PC-9 (cell line): ENCODE measurements around the gene RNF20.

ENCODE experiments used
- EZH2 ChIP-seq: fragments of 200-600 bp; sonication (generic); IDR thresholded peaks from 2 replicates; pipeline ENCODE4 v1.8.0; 2017; ENCODE audit warnings: antibody characterized with exemption, low read depth
- TF ChIP-seq, protein P1 (sequence below): fragments of 200-600 bp; sonication (generic); conservative IDR thresholded peaks from 2 replicates; pipeline ENCODE4 v1.6.1; 2017; ENCODE audit warnings: mixed run types, antibody characterized with exemption, mild to moderate bottlenecking, moderate library complexity

DNA sequence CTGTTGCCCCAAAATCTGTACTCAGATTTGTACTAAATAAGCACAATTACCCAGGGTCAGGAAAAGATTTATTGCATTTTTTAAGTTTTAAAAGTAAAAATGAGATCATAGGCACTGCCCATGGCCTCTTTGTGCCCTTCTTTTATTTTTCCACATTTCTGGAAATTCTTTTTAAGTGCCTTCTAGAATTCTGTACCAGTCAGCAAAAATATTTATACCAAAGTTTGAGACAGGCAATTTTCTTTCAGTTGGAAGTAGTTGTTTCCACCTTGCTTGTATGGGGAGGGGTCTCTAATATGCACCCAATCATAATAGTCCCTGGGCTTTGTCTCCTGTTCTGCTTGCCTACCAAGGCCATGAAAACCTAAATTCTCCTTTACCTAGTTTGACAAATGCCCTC lies 5.6 kb upstream of the RNF20 start:
- TF ChIP-seq, protein P1, sequence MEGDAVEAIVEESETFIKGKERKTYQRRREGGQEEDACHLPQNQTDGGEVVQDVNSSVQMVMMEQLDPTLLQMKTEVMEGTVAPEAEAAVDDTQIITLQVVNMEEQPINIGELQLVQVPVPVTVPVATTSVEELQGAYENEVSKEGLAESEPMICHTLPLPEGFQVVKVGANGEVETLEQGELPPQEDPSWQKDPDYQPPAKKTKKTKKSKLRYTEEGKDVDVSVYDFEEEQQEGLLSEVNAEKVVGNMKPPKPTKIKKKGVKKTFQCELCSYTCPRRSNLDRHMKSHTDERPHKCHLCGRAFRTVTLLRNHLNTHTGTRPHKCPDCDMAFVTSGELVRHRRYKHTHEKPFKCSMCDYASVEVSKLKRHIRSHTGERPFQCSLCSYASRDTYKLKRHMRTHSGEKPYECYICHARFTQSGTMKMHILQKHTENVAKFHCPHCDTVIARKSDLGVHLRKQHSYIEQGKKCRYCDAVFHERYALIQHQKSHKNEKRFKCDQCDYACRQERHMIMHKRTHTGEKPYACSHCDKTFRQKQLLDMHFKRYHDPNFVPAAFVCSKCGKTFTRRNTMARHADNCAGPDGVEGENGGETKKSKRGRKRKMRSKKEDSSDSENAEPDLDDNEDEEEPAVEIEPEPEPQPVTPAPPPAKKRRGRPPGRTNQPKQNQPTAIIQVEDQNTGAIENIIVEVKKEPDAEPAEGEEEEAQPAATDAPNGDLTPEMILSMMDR = no peak
- no peak for TF ChIP-seq EZH2
